WTC11 (cell line): Measurements from ENCODE around the gene CHPT1. TPM values are rescaled to one million over a fixed set of nuclear protein-coding genes. Genes with fewer than 3 reads are reported as not detected.

ENCODE experiments used
- ATAC-seq: fragments of 200-7000 bp; cut with Tn5 transposase; 2 replicates; pipeline ENCODE4 v1.10.0; 2021; ENCODE audit warnings: mild to moderate bottlenecking, moderate library complexity
- CTCF ChIA-PET: fragments of 300-600 bp; sonication (Branson Sonifier 250); formaldehyde crosslinking; loops from one replicate; lab custom pipeline; 2021; ENCODE audit warnings: antibody characterized with exemption; lab: Charles Lee
- POLR2A ChIA-PET: fragments of 350-600 bp; sonication (Branson Sonifier 250); formaldehyde crosslinking; loops from one replicate; lab custom pipeline; 2021; ENCODE audit warnings: antibody characterized with exemption; lab: Charles Lee
- DNase-seq: peaks from one replicate; pipeline ENCODE4 v3.0.0; 2021; ENCODE audit warnings: low spot score
- H3K27ac Mint-ChIP-seq: 2 replicates; pipeline ENCODE4 v1.8.0; 2021; ENCODE audit warnings: mixed read lengths
- H3K27me3 Mint-ChIP-seq: 2 replicates; pipeline ENCODE4 v1.8.0; 2021; ENCODE audit warnings: low read depth, mild to moderate bottlenecking, moderate library complexity, mixed read lengths
- H3K36me3 Mint-ChIP-seq: 2 replicates; pipeline ENCODE4 v1.8.0; 2021; ENCODE audit warnings: mixed read lengths
- H3K4me1 Mint-ChIP-seq: 2 replicates; pipeline ENCODE4 v1.8.0; 2022; ENCODE audit warnings: mixed read lengths
- H3K4me3 Mint-ChIP-seq: 2 replicates; pipeline ENCODE4 v1.8.0; 2021; ENCODE audit warnings: mild to moderate bottlenecking, moderate library complexity, mixed read lengths
- H3K9me3 Mint-ChIP-seq: 2 replicates; pipeline ENCODE4 v1.8.0; 2021; ENCODE audit warnings: mixed read lengths
- AFF4 ChIP-seq: sonication (generic); formaldehyde crosslinking; IDR thresholded peaks from 2 replicates; pipeline ENCODE4 v1.8.1; 2023; ENCODE audit warnings: mild to moderate bottlenecking, missing genetic modification reagents, borderline replicate concordance
- ATF3 ChIP-seq: sonication (generic); formaldehyde crosslinking; conservative IDR thresholded peaks from 2 replicates; pipeline ENCODE4 v1.8.1; 2022; ENCODE audit warnings: mild to moderate bottlenecking, missing genetic modification reagents
- EMX1 ChIP-seq: fragments of 250-450 bp; sonication (Bioruptor Pico); IDR thresholded peaks from 2 replicates; pipeline ENCODE4 v1.8.0; 2021; ENCODE audit warnings: mild to moderate bottlenecking
- KAT7 ChIP-seq: sonication (generic); formaldehyde crosslinking; IDR thresholded peaks from 2 replicates; pipeline ENCODE4 v1.8.1; 2023; ENCODE audit warnings: missing genetic modification reagents, mild to moderate bottlenecking, borderline replicate concordance
- MXD4 ChIP-seq: fragments of 250-450 bp; sonication (Bioruptor Pico); IDR thresholded peaks from 2 replicates; pipeline ENCODE4 v1.8.0; 2021; ENCODE audit warnings: mild to moderate bottlenecking, moderate library complexity, borderline replicate concordance
- MYBL2 ChIP-seq: sonication (generic); formaldehyde crosslinking; IDR thresholded peaks from 2 replicates; pipeline ENCODE4 v1.8.1; 2023; ENCODE audit warnings: mild to moderate bottlenecking, moderate library complexity, missing genetic modification reagents
- NFE2L1 ChIP-seq: sonication (generic); formaldehyde crosslinking; IDR thresholded peaks from 2 replicates; pipeline ENCODE4 v1.8.1; 2023; ENCODE audit warnings: missing genetic modification reagents
- NR2C2 ChIP-seq: sonication (generic); formaldehyde crosslinking; IDR thresholded peaks from 2 replicates; pipeline ENCODE4 v1.8.0; 2022; ENCODE audit warnings: mild to moderate bottlenecking, missing genetic modification reagents
- OVOL2 ChIP-seq: fragments of 250-450 bp; sonication (Bioruptor Pico); IDR thresholded peaks from 2 replicates; pipeline ENCODE4 v1.9.0; 2021; ENCODE audit warnings: mild to moderate bottlenecking, borderline replicate concordance
- RELA ChIP-seq: sonication (generic); formaldehyde crosslinking; IDR thresholded peaks from 2 replicates; pipeline ENCODE4 v1.8.1; 2022; ENCODE audit warnings: missing genetic modification reagents, mild to moderate bottlenecking, borderline replicate concordance
- TCF7 ChIP-seq: sonication (generic); formaldehyde crosslinking; IDR thresholded peaks from 2 replicates; pipeline ENCODE4 v1.8.0; 2022; ENCODE audit warnings: mild to moderate bottlenecking, low read depth, missing genetic modification reagents, moderate library complexity
- TEAD4 ChIP-seq: sonication (generic); formaldehyde crosslinking; IDR thresholded peaks from 2 replicates; pipeline ENCODE4 v1.8.0; 2022; ENCODE audit warnings: mild to moderate bottlenecking, missing genetic modification reagents
- ZNF232 ChIP-seq: sonication (generic); formaldehyde crosslinking; IDR thresholded peaks from 2 replicates; pipeline ENCODE4 v1.8.0; 2022; ENCODE audit warnings: mild to moderate bottlenecking, missing genetic modification reagents
- ZNF263 ChIP-seq: sonication (generic); formaldehyde crosslinking; IDR thresholded peaks from 2 replicates; pipeline ENCODE4 v1.8.1; 2022; ENCODE audit warnings: low read depth, mild to moderate bottlenecking, moderate library complexity, missing genetic modification reagents
- ZNF281 ChIP-seq: sonication (generic); formaldehyde crosslinking; IDR thresholded peaks from 2 replicates; pipeline ENCODE4 v1.8.0; 2023; ENCODE audit warnings: mild to moderate bottlenecking, missing genetic modification reagents
- ZNF396 ChIP-seq: fragments of 250-450 bp; sonication (Bioruptor Pico); IDR thresholded peaks from 2 replicates; pipeline ENCODE4 v1.8.0; 2021; ENCODE audit warnings: mild to moderate bottlenecking, moderate library complexity, borderline replicate concordance
- ZNF671 ChIP-seq: fragments of 250-450 bp; sonication (Bioruptor Pico); IDR thresholded peaks from 2 replicates; pipeline ENCODE4 v1.8.0; 2021; ENCODE audit warnings: mild to moderate bottlenecking
- ZSCAN18 ChIP-seq: fragments of 250-450 bp; sonication (Bioruptor Pico); IDR thresholded peaks from 2 replicates; pipeline ENCODE4 v2.1.2; 2022; ENCODE audit warnings: mild to moderate bottlenecking, moderate library complexity
- total RNA-seq: library from RNA; stranded (reverse); gene quantifications from 3 replicates; pipeline ENCODE4 v1.2.3, GENCODE V29; 2021

CHPT1 gene
- total RNA-seq, 1 experiment from 2014 or later: 19.1 TPM

GRCh38 chr12:101775816-101776215 is 78.4 kb downstream of the CHPT1 start (continued):
- TF ChIP-seq ZNF671 (CRISPR knock-in tag) (no peak), ZNF232 (CRISPR knock-in tag) (no peak), MXD4 (CRISPR knock-in tag) (no peak), ATF3 (CRISPR knock-in tag) (no peak), ZNF263 (CRISPR knock-in tag) (no peak), TEAD4 (CRISPR knock-in tag) (no peak), NFE2L1 (CRISPR knock-in tag) (no peak), MYBL2 (CRISPR knock-in tag) (no peak), ZNF281 (no peak), ZNF396 (CRISPR knock-in tag) (no peak), TCF7 (no peak), ZSCAN18 (CRISPR knock-in tag) (no peak)

- POLR2A ChIA-PET: no interaction called here
- Mint-ChIP-seq H3K4me1 (0 out of 2 replicates have a peak, but pooled peaks cover 2% of the 10 kb centered on the region), H3K36me3 (peaks cover 3% of the 10 kb centered on the region), H3K27me3 (no peaks in the 10 kb centered on the region)
- no peak for DNase-seq
- no peak for TF ChIP-seq ZNF263 (CRISPR knock-in tag)
- no peak for TF ChIP-seq AFF4
- TF ChIP-seq NR2C2 (CRISPR knock-in tag): no peak
- TF ChIP-seq EMX1 (CRISPR knock-in tag): no peak
- no peak for TF ChIP-seq RELA (CRISPR knock-in tag)
- TF ChIP-seq KAT7 (CRISPR knock-in tag): no peak
- TF ChIP-seq OVOL2 (CRISPR knock-in tag): no peak
- TF ChIP-seq ATF3 (CRISPR knock-in tag): no peak
- TF ChIP-seq, all 79 proteins: peak for 0
- H3K9me3 Mint-ChIP-seq: no peaks in the 10 kb centered on the region
- ATAC-seq: no peak
- 0 out of 2 replicates have a peak overlapping the region, but pooled peaks have one; percentile 5 for H3K27ac Mint-ChIP-seq
- CTCF ChIA-PET: interaction anchor here (0.7 kb wide), 1 partner anchor 53 kb away, joined by 3 read pairs; the partner anchor contains the start of gene GNPTAB
- no peak overlapping the region for H3K4me3 Mint-ChIP-seq
These were observed 80.0 kb downstream of the CHPT1 start for GRCh38 chr12:101777485-101777884.
